DND-41 (cell line): Measurements from ENCODE around the gene GREB1L.
A peak's percentile ranks its signal among the peaks of the same experiment; 100 is the strongest.

Source experiments
- ATAC-seq: fragments of 200-7000 bp; cut with Tn5 transposase; 3 replicates; pipeline ENCODE4 v1.9.1; 2021; ENCODE audit warnings: low read depth; ENCODE audit not compliant: insufficient read depth
- DNase-seq: peaks from one replicate; pipeline ENCODE4 v3.0.0-alpha.2; 2020
- H2AFZ ChIP-seq: 2 replicates; pipeline ENCODE4 v1.6.0; 2012; ENCODE audit warnings: low read depth, low read length
- H3K27ac ChIP-seq: 2 replicates; pipeline ENCODE4 v1.5.1; 2012; ENCODE audit warnings: low read length, inconsistent platforms
- H3K27me3 ChIP-seq: fragments of 200-600 bp; sonication (generic); 2 replicates; pipeline ENCODE4 v1.6.0; 2012; ENCODE audit warnings: low read length, mild to moderate bottlenecking, inconsistent platforms; ENCODE audit not compliant: insufficient read depth, poor library complexity
- H3K36me3 ChIP-seq: 2 replicates; pipeline ENCODE4 v1.5.1; 2012; ENCODE audit warnings: low read length, inconsistent platforms; ENCODE audit not compliant: insufficient read depth
- H3K4me1 ChIP-seq: 2 replicates; pipeline ENCODE4 v1.5.1; 2012; ENCODE audit warnings: mild to moderate bottlenecking, low read length; ENCODE audit not compliant: insufficient read depth
- H3K4me2 ChIP-seq: 2 replicates; pipeline ENCODE4 v1.6.0; 2012; ENCODE audit warnings: mild to moderate bottlenecking, moderate library complexity, low read length, inconsistent platforms; ENCODE audit not compliant: insufficient read depth
- H3K4me3 ChIP-seq, 2 experiments: fragments of 200-600 bp in 1 of 2; shearing (Covaris generic) in 1 of 2; 2 replicates each; pipeline ENCODE4 v1.5.1; 2012 to 2016; ENCODE audit warnings: inconsistent platforms in 2 of 2, low read length in 2 of 2, mild to moderate bottlenecking in 2 of 2, low read depth in 1 of 2, moderate library complexity in 1 of 2
- H3K79me2 ChIP-seq: 2 replicates; pipeline ENCODE4 v1.6.0; 2012; ENCODE audit warnings: low read length, inconsistent platforms; ENCODE audit not compliant: insufficient read depth
- H3K9ac ChIP-seq: 2 replicates; pipeline ENCODE4 v1.6.0; 2012; ENCODE audit warnings: low read depth, mild to moderate bottlenecking, inconsistent platforms, low read length, moderate library complexity
- H3K9me3 ChIP-seq: 2 replicates; pipeline ENCODE4 v1.5.1; 2012; ENCODE audit warnings: low read length, moderate library complexity, mild to moderate bottlenecking, inconsistent platforms; ENCODE audit not compliant: insufficient read depth, severe bottlenecking
- H4K20me1 ChIP-seq: 2 replicates; pipeline ENCODE4 v1.6.0; 2012; ENCODE audit warnings: low read length; ENCODE audit not compliant: insufficient read depth
- EZH2 ChIP-seq: IDR thresholded peaks from 3 replicates; pipeline ENCODE4 v1.6.1; 2012; ENCODE audit warnings: borderline replicate concordance, low read depth, mild to moderate bottlenecking, moderate library complexity, low read length, inconsistent platforms; ENCODE audit not compliant: severe bottlenecking
- TF ChIP-seq, protein P1 (sequence below): IDR thresholded peaks from 2 replicates; pipeline ENCODE4 v1.5.1; 2012; ENCODE audit warnings: borderline replicate concordance, low read length, moderate library complexity, mild to moderate bottlenecking; ENCODE audit not compliant: poor library complexity, severe bottlenecking; ENCODE audit errors: extremely low read depth

The GREB1L gene

DNA sequence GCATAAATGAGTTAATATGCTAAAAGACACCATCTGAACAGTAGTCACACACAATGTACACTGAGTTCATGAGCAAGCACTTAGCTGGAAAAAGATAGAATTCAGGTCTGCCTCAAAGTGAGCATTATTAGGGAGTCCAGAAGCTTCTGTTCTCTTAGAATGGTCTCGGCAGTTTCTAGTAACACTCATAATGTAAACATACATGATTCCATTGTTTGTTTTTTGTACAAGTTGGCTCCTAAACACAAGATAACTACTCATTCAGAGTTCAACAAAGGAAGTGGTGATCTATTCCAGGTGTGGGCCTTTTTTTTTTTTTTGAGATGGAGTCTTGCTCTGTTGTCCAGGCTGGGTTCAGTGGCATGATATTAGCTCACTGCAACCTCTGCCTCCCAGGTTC, 292.3 kb downstream of the GREB1L start:
- ATAC-seq (no peak), DNase-seq (no peak)
- H2AFZ ChIP-seq: no peak overlapping the region
- H3K4me2 ChIP-seq: no peak overlapping the region
- H3K4me3 ChIP-seq: no peak overlapping the region
- TF ChIP-seq, protein P1, sequence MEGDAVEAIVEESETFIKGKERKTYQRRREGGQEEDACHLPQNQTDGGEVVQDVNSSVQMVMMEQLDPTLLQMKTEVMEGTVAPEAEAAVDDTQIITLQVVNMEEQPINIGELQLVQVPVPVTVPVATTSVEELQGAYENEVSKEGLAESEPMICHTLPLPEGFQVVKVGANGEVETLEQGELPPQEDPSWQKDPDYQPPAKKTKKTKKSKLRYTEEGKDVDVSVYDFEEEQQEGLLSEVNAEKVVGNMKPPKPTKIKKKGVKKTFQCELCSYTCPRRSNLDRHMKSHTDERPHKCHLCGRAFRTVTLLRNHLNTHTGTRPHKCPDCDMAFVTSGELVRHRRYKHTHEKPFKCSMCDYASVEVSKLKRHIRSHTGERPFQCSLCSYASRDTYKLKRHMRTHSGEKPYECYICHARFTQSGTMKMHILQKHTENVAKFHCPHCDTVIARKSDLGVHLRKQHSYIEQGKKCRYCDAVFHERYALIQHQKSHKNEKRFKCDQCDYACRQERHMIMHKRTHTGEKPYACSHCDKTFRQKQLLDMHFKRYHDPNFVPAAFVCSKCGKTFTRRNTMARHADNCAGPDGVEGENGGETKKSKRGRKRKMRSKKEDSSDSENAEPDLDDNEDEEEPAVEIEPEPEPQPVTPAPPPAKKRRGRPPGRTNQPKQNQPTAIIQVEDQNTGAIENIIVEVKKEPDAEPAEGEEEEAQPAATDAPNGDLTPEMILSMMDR: no peak
- TF ChIP-seq EZH2: no peak
- no peaks in the 10 kb centered on the region for H3K27me3 ChIP-seq
- no peak overlapping the region for H3K9ac ChIP-seq
- H3K79me2 ChIP-seq: no peaks in the 10 kb centered on the region
- H3K36me3 ChIP-seq: peaks cover 90% of the 10 kb centered on the region
- no peaks in the 10 kb centered on the region; the same call in 1 of the 2 replicates for H4K20me1 ChIP-seq
- no peak overlapping the region for H3K27ac ChIP-seq
- H3K4me1 ChIP-seq: no peaks in the 10 kb centered on the region
- H3K9me3 ChIP-seq: no peaks in the 10 kb centered on the region

DNA sequence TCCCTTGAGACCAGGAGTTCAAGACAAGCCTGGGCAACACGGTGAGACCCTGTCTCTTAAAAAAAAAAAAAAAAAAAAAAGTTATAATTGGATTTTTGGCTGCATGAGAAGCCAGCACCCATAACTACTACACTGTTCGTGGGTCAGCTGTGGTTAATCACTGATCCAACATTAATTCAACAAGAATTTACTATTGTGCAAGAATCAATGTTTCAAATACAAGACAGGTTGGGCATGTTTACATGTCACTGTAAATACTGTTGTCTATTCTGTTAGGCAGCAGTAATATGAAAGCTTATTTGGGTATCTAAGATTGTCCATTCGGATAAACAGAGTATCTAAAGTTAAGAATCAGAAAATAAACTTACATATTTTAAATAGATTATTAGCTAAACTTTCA, 296.2 kb downstream of the GREB1L start:
- TF ChIP-seq, protein P1: no peak
- no peak for TF ChIP-seq EZH2
- H3K4me3 ChIP-seq: no peak overlapping the region
- no peak for ATAC-seq
- no peak for DNase-seq
- no peak overlapping the region for H2AFZ ChIP-seq
- H3K4me1 ChIP-seq: no peaks in the 10 kb centered on the region
- H3K9me3 ChIP-seq: no peaks in the 10 kb centered on the region
- H3K4me2 ChIP-seq: no peak overlapping the region
- H3K27me3 ChIP-seq: no peaks in the 10 kb centered on the region
- H3K79me2 ChIP-seq: no peaks in the 10 kb centered on the region
- no peak overlapping the region for H3K9ac ChIP-seq
- peaks cover 71% of the 10 kb centered on the region for H3K36me3 ChIP-seq
- no peak overlapping the region for H3K27ac ChIP-seq
- H4K20me1 ChIP-seq: no peaks in the 10 kb centered on the region; the same call in 1 of the 2 replicates

DNA sequence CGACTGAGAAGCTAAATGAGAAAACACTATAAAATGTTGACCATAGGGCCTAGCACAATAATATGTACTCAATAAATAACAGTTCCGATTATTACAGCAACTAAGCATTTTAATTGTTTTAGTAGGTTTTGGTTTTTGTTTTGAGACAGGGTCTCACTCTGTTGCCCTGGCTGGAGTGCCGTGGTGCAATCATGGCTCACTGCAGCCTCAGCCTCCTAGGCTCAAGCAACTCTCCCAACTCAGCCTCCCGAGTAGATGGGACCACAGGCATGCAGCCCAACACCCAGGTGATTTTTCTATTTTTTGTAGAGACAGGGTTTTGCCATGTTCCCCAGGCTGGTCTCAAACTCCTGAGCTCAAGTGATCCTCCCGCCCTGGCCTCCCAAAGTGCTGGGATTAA, 304.4 kb downstream of the GREB1L start:
- no peaks in the 10 kb centered on the region for H4K20me1 ChIP-seq
- H3K4me3 ChIP-seq: no peak overlapping the region
- DNase-seq: no peak
- H3K27ac ChIP-seq: no peak overlapping the region
- H3K9ac ChIP-seq: no peak overlapping the region
- H3K27me3 ChIP-seq: no peaks in the 10 kb centered on the region
- no peak overlapping the region for H3K4me2 ChIP-seq
- TF ChIP-seq, protein P1: no peak
- TF ChIP-seq EZH2: no peak
- H2AFZ ChIP-seq: no peak overlapping the region
- H3K36me3 ChIP-seq: peaks cover 34% of the 10 kb centered on the region
- no peaks in the 10 kb centered on the region for H3K4me1 ChIP-seq
- no peak for ATAC-seq
- H3K9me3 ChIP-seq: no peaks in the 10 kb centered on the region
- H3K79me2 ChIP-seq: 0 out of 2 replicates have a peak, but pooled peaks cover 3% of the 10 kb centered on the region

DNA sequence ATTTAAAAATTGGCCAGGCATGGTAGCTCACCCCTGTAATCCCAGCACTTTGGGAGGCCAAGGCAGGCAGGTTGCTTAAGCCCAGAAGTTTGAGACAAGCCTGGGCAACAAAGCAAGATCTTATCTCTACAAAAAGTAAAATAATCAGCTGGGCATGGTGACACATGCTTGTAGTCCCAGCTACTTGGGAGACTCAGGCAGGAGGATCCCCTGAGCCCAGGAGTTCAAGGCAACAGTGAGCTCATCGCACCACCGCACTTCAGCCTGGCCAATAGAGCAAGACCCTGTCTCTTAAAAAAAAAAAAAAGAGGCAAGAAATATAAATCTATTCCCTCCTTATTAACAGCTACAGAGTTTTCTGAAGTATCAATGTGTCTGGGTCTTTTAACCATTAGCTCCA, 306.6 kb downstream of the GREB1L start:
- Histone ChIP-seq H3K4me2 (no peak overlapping the region), H3K79me2 (0 out of 2 replicates have a peak, but pooled peaks cover 3% of the 10 kb centered on the region), H3K4me3 (no peak overlapping the region), H3K4me1 (no peaks in the 10 kb centered on the region), H2AFZ (no peak overlapping the region), H3K27me3 (no peaks in the 10 kb centered on the region), H4K20me1 (no peaks in the 10 kb centered on the region), H3K36me3 (peaks cover 33% of the 10 kb centered on the region), H3K9me3 (no peaks in the 10 kb centered on the region), H3K27ac (no peak overlapping the region), H3K9ac (no peak overlapping the region)
- DNase-seq: no peak
- ATAC-seq: 0 out of 3 replicates have a peak, but pooled peaks have one; percentile 17
- TF ChIP-seq EZH2: no peak
- TF ChIP-seq, protein P1: no peak
